Stimulated activated CD8-positive, alpha-beta memory T cell treated with anti-CD3 and anti-CD28 coated beads, Interleukin-12 subunit alpha, Interleukin-12 subunit beta, amount 100 ng/mL, for 24 hours (primary cell): ENCODE data around the gene OGFR.

Experiments used
- DNase-seq: peaks from one replicate; pipeline ENCODE4 v3.0.0-alpha.2; 2020; ENCODE audit errors: extremely low read depth

Gene OGFR

GRCh38 chr20:62769346-62770071 lies 35.1 kb upstream of the OGFR start:
- no peak for DNase-seq

- no peak for DNase-seq
These were observed 34.3 kb upstream of the OGFR start for GRCh38 chr20:62770111-62770910.

GRCh38 chr20:62770916-62771315 lies 33.7 kb upstream of the OGFR start:
- DNase-seq, result no peak

GRCh38 chr20:62771396-62772102 lies 33.1 kb upstream of the OGFR start:
- DNase-seq, result no peak

- no peak for DNase-seq
These were observed 32.5 kb upstream of the OGFR start for GRCh38 chr20:62772103-62772611.

GRCh38 chr20:62772619-62772989 lies 32.0 kb upstream of the OGFR start:
- no peak for DNase-seq

- DNase-seq, result no peak
These were observed 31.4 kb upstream of the OGFR start for GRCh38 chr20:62772990-62773844.

GRCh38 chr20:62773845-62774714 lies 30.6 kb upstream of the OGFR start:
- DNase-seq, result no peak

- DNase-seq, result no peak
These were observed 29.9 kb upstream of the OGFR start for GRCh38 chr20:62774762-62775161.

GRCh38 chr20:62775206-62775605 lies 29.4 kb upstream of the OGFR start:
- DNase-seq, result no peak

GRCh38 chr20:62776035-62776691 lies 28.5 kb upstream of the OGFR start:
- DNase-seq, result no peak

- DNase-seq, result no peak
These were observed 27.7 kb upstream of the OGFR start for GRCh38 chr20:62776692-62777527.

GRCh38 chr20:62777528-62777830 lies 27.2 kb upstream of the OGFR start:
- no peak for DNase-seq

GRCh38 chr20:62778058-62778457 lies 26.6 kb upstream of the OGFR start:
- DNase-seq, result no peak

- DNase-seq, result no peak
These were observed 25.8 kb upstream of the OGFR start for GRCh38 chr20:62778601-62779416.

GRCh38 chr20:62779417-62779685 lies 25.3 kb upstream of the OGFR start:
- DNase-seq, result no peak

- no peak for DNase-seq
These were observed 24.4 kb upstream of the OGFR start for GRCh38 chr20:62780204-62780603.

GRCh38 chr20:62780696-62781095 lies 23.9 kb upstream of the OGFR start:
- DNase-seq, result no peak
